ENCODE data around the gene RAD54L.
A peak's percentile ranks its signal among the peaks of the same experiment; 100 is the strongest.
"Not testable (repeated sequence)": the region's sequence is repeated elsewhere in the genome, so short reads cannot be mapped to it uniquely, and the experiment has no call there.

Gene RAD54L

DNA sequence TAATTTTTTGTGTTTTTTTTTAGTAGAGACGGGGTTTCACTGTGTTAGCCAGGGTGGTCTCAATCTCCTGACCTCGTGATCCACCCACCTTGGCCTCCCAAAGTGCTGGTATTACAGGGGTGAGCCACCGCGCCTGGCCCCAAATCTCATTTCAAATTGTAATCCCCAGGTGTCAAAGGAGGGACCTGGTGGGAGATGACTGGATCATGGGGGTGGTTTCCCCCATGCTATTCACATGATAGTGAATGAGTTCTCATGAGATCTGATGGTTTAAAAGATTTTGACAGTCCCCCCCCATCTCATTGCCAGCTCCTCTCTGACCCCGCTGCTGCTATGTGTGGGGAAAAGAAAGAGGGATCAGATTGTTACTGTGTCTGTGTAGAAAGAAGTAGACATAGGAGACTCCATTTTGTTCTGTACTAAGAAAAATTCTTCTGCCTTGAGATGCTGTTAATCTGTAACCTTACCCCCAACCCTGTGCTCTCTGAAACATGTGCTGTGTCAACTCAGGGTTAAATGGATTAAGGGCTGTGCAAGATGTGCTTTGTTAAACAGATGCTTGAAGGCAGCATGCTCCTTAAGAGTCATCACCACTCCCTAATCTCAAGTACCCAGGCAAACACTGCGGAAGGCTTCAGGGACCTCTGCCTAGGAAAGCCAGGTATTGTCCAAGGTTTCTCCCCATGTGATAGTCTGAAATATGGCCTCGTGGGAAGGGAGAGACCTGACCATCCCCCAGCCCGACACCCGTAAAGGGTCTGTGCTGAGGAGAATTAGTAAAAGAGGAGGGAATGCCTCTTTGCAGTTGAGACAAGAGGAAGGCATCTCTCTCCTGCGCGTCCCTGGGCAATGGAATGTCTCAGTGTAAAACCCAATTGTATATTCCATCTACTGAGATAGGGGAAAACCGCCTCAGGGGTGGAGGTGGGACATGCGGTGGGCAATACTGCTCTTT is 72.7 kb downstream of the RAD54L start:
- H3K4me3 ChIP-seq (ENCODE audit: low read length); H3K23ac ChIP-seq (ENCODE audit: low read length); H3K18ac ChIP-seq (ENCODE audit: low read length); H3K36me3 ChIP-seq (ENCODE audit: control insufficient read depth, insufficient read depth, low read length); H3K4me2 ChIP-seq (ENCODE audit: low read length); H4K5ac ChIP-seq (ENCODE audit: low read length); H3K79me2 ChIP-seq (ENCODE audit: control insufficient read depth, insufficient read depth, low read length); H3K4me1 ChIP-seq (ENCODE audit: control insufficient read depth, low read depth, low read length); H2BK120ac ChIP-seq (ENCODE audit: low read depth, low read length); H3K79me1 ChIP-seq (ENCODE audit: low read length); H2AK5ac ChIP-seq (ENCODE audit: low read length); H3K9ac ChIP-seq (ENCODE audit: low read length); H3K27ac ChIP-seq (ENCODE audit: low read depth, low read length); H2BK5ac ChIP-seq (ENCODE audit: low read length); H2BK15ac ChIP-seq (replicated peaks; ENCODE audit: low read depth); H3K56ac ChIP-seq (ENCODE audit: low read length); H3K4ac ChIP-seq (ENCODE audit: low read depth, low read length); H4K8ac ChIP-seq (ENCODE audit: low read depth, low read length); H3K27me3 ChIP-seq (ENCODE audit: insufficient read depth, low read length, poor library complexity): not testable (repeated sequence)
- no CpG with 5 or more reads among the region's 13 CpGs for WGBS (ENCODE audit: extremely low coverage, insufficient coverage, low lambda C conversion rate)
- DNase-seq, result peak; percentile 42

GRCh38 chr1:46322191-46322590 is 74.6 kb downstream of the RAD54L start:
- H3K79me1 ChIP-seq (ENCODE audit: low read length); H2BK120ac ChIP-seq (ENCODE audit: low read depth, low read length); H4K8ac ChIP-seq (ENCODE audit: low read depth, low read length); H3K18ac ChIP-seq (ENCODE audit: low read length); H3K4me1 ChIP-seq (ENCODE audit: control insufficient read depth, low read depth, low read length); H2BK15ac ChIP-seq (replicated peaks; ENCODE audit: low read depth); H3K36me3 ChIP-seq (ENCODE audit: control insufficient read depth, insufficient read depth, low read length); H3K79me2 ChIP-seq (ENCODE audit: control insufficient read depth, insufficient read depth, low read length); H3K4ac ChIP-seq (ENCODE audit: low read depth, low read length); H2BK5ac ChIP-seq (ENCODE audit: low read length); H3K9ac ChIP-seq (ENCODE audit: low read length); H3K4me2 ChIP-seq (ENCODE audit: low read length); H4K5ac ChIP-seq (ENCODE audit: low read length); H3K23ac ChIP-seq (ENCODE audit: low read length); H3K27me3 ChIP-seq (ENCODE audit: insufficient read depth, low read length, poor library complexity); H3K4me3 ChIP-seq (ENCODE audit: low read length); H3K56ac ChIP-seq (ENCODE audit: low read length); H2AK5ac ChIP-seq (ENCODE audit: low read length); DNase-seq; H3K27ac ChIP-seq (ENCODE audit: low read depth, low read length): not testable (repeated sequence)
- no CpG with 5 or more reads among the region's 6 CpGs for WGBS (ENCODE audit: extremely low coverage, insufficient coverage, low lambda C conversion rate)

DNA sequence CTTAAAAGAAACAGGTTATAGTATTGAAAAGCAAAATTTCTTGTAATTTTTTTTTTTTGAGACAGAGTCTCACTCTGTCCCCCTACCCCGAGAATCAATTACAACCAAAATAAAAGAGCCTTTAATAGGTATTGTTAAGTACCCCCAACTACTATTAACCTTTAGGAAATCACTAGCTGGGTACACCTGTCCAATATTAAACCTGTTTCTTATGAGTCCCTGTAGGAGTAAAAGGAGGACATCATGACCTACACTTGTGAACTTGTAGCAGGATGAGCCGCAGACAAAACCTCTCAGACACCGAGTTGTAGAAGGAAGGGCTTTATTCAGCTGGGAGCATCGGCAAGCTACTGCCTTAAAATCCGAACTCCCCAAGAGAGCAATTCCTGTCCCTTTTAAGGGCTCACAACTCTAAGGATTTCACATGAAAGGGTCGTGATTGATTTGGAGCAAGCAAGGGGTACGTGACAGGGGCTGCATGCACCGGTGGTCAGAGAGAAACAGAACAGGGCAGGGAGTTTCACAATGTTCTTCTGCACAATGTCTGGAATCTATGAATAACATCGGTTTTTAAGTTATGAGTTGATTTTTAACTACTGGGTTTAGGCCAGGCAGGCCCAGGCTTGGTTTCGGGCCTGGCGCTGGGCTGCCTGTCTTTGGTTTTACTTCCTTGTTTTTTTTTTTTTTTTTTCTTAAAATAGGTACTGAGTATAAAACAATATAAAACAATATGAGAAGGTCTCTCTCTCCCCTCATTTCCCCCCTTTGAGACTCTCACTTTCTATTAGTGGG is 77.9 kb downstream of the RAD54L start:
- not testable (repeated sequence) for H3K27ac ChIP-seq (ENCODE audit: low read depth, low read length); H3K4ac ChIP-seq (ENCODE audit: low read depth, low read length); H4K5ac ChIP-seq (ENCODE audit: low read length); H3K4me2 ChIP-seq (ENCODE audit: low read length); H3K4me1 ChIP-seq (ENCODE audit: control insufficient read depth, low read depth, low read length); H3K9ac ChIP-seq (ENCODE audit: low read length); H4K8ac ChIP-seq (ENCODE audit: low read depth, low read length); H3K27me3 ChIP-seq (ENCODE audit: insufficient read depth, low read length, poor library complexity); H3K4me3 ChIP-seq (ENCODE audit: low read length); H2BK15ac ChIP-seq (replicated peaks; ENCODE audit: low read depth); DNase-seq; H3K18ac ChIP-seq (ENCODE audit: low read length); H3K56ac ChIP-seq (ENCODE audit: low read length); H3K36me3 ChIP-seq (ENCODE audit: control insufficient read depth, insufficient read depth, low read length); H3K23ac ChIP-seq (ENCODE audit: low read length); H2AK5ac ChIP-seq (ENCODE audit: low read length); H3K79me1 ChIP-seq (ENCODE audit: low read length); H2BK5ac ChIP-seq (ENCODE audit: low read length); H3K79me2 ChIP-seq (ENCODE audit: control insufficient read depth, insufficient read depth, low read length); H2BK120ac ChIP-seq (ENCODE audit: low read depth, low read length)
- no CpG with 5 or more reads among the region's 11 CpGs for WGBS (ENCODE audit: extremely low coverage, insufficient coverage, low lambda C conversion rate)
